ENCODE results near the gene SHQ1. TPM values are rescaled to one million over a fixed set of nuclear protein-coding genes. Genes with fewer than 3 reads are reported as not detected.

Gene SHQ1
- total and polyA plus RNA-seq, 9 donors, result 6.6 to 30.0 (median 14.8) TPM

DNA sequence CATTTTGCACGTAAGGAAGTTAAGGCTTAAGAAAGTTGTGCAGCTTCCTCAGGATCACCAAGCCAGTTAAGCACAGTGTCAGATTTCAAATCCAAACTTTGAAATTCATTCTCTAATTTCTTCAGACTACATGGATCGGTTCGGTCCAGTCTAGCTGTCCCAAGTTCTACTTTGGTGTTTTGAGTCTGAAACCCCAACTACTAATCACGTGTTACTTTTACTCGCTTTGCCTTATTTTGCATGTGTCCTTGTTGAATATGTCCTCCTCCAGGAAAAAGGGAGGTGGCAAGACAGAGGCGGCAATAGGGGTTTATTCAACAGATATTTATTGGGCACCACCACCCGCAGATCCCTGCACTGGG, 39.1 kb upstream of the SHQ1 start:
- intact Hi-C loops (cut with DNase I), result loop anchor here in 1 of 4 donors (5.0 kb wide), 1 partner anchor 50 kb away; no protein-coding TSS in a partner anchor
- Histone ChIP-seq H3K4me3 (peak overlapping the region; percentile 34), H3K27me3 (no peaks in the 10 kb centered on the region), H3K9me3 (no peaks in the 10 kb centered on the region), H3K36me3 (no peaks in the 10 kb centered on the region), H3K4me1 (ENCODE audit: insufficient read depth) (peaks cover 8% of the 10 kb centered on the region), H3K27ac (peak overlapping the region; percentile 63 to 80)
- 1% methylated on average over 7 of the region's 7 CpGs for WGBS, 3 donors
- TF ChIP-seq, protein P1, sequence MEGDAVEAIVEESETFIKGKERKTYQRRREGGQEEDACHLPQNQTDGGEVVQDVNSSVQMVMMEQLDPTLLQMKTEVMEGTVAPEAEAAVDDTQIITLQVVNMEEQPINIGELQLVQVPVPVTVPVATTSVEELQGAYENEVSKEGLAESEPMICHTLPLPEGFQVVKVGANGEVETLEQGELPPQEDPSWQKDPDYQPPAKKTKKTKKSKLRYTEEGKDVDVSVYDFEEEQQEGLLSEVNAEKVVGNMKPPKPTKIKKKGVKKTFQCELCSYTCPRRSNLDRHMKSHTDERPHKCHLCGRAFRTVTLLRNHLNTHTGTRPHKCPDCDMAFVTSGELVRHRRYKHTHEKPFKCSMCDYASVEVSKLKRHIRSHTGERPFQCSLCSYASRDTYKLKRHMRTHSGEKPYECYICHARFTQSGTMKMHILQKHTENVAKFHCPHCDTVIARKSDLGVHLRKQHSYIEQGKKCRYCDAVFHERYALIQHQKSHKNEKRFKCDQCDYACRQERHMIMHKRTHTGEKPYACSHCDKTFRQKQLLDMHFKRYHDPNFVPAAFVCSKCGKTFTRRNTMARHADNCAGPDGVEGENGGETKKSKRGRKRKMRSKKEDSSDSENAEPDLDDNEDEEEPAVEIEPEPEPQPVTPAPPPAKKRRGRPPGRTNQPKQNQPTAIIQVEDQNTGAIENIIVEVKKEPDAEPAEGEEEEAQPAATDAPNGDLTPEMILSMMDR (IDR thresholded peaks at IDR 0.05), result no peak
- TF ChIP-seq POLR2A (IDR thresholded peaks at IDR 0.05), result no peak
- TF ChIP-seq EP300 (IDR thresholded peaks at IDR 0.05), result no peak
- no peak for DNase-seq

DNA sequence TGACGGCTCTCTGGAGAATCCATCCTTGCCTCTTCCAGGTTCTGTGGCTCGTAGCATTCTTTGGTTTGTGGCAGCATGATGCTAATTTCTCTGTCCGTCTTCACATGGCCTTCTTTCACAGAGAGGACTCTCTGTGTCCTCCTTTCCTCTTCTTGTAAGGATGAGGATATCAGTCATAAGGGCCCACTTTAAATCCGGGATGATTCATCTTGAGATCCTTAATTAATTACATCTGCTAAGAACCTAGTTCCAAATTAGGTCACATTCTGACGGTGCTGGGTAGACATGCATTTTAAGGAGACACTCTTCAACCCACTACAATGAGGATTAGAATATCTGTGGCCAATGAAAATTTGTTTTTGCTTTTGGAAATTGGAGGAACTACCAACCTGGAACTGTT, 23.9 kb upstream of the SHQ1 start:
- Histone ChIP-seq H3K36me3 (no peaks in the 10 kb centered on the region), H3K27me3 (no peaks in the 10 kb centered on the region), H3K4me1 (ENCODE audit: insufficient read depth) (no peaks in the 10 kb centered on the region), H3K27ac (no peak overlapping the region), H3K9me3 (no peaks in the 10 kb centered on the region), H3K4me3 (no peak overlapping the region)
- WGBS, 3 donors, result 61 to 77% (median 73%) methylated on average over 5 of the region's 5 CpGs
- no peak for DNase-seq
- intact Hi-C loops (cut with DNase I), result no loop called here
- TF ChIP-seq EP300 (IDR thresholded peaks at IDR 0.05) (no peak), POLR2A (IDR thresholded peaks at IDR 0.05) (no peak)
- TF ChIP-seq, protein P1 (IDR thresholded peaks at IDR 0.05), result no peak

DNA sequence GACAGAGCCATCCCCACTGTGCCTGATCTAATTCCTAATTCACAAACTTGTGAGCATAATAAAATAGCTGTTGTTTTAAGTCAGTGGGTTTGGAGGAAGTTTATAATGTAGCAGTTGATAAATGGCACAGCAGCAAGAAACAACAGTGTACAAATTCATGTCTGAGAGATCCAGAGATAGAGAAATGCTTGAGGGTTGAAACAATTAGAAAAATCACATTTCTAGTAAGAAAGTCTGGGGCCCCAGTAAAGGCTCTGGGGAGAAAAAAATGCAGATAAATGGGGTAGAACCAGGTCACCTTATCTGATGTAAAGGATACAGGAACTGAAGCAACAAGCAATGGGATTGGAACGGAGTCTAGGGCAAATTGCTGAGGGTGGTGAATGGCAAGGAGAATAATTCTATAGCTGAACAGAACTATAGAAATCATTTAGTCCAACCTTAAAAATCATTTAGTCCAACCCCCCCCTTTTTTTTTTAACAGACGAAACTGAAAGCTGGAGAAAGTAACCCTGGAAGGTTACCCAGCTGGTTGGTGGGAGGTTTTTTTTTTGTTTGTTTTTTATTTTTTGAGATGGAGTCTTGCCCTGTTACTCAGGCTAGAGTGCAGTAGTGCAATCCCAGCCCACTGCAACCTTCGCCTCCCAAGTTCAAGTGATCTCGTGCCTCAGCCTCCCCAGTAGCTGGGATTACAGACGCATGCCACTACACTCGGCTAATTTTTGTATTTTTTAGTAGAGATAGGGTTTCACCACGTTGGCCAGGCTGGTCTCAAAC, 14.3 kb upstream of the SHQ1 start:
- intact Hi-C loops (cut with DNase I), result no loop called here
- no peak overlapping the region for H3K27ac ChIP-seq
- 39 to 57% (median 43%) methylated on average over 7 of the region's 7 CpGs for WGBS, 3 donors

DNA sequence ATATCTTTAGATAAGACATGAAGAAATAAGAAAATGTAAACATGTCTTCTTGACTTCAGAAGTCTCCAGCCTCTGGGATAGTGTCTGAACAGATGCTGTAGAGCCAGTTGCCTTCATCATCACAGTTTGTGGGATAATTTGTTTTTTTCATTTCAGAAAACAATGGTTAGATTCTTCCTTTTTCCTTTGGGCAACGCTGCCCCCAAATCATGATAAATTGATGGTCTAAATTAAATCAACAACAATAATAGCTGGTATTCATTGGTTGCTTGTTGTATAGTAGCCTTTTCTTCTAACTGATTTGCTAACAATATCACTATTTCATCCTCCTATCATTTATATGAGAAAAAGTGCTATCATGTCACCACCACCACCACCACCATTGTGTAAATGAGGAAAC, 12.6 kb upstream of the SHQ1 start:
- H3K4me3 ChIP-seq, result no peak overlapping the region
- no peak overlapping the region for H3K27ac ChIP-seq
- DNase-seq, result no peak
- no peaks in the 10 kb centered on the region for H3K9me3 ChIP-seq
- no peaks in the 10 kb centered on the region for H3K36me3 ChIP-seq
- 70 to 79% (median 76%) methylated on average over 1 of the region's 1 CpG for WGBS, 3 donors
- TF ChIP-seq POLR2A (IDR thresholded peaks at IDR 0.05) (no peak), EP300 (IDR thresholded peaks at IDR 0.05) (no peak)
- TF ChIP-seq, protein P1 (IDR thresholded peaks at IDR 0.05), result no peak
- H3K4me1 ChIP-seq (ENCODE audit: insufficient read depth), result no peaks in the 10 kb centered on the region
- intact Hi-C loops (cut with DNase I), result no loop called here
- H3K27me3 ChIP-seq, result no peaks in the 10 kb centered on the region

More for the DNA sequence above, 14.3 kb upstream of the SHQ1 start:
- H3K4me3 ChIP-seq, result no peak overlapping the region
- TF ChIP-seq POLR2A (IDR thresholded peaks at IDR 0.05) (no peak), EP300 (IDR thresholded peaks at IDR 0.05) (no peak)
- TF ChIP-seq, protein P1 (IDR thresholded peaks at IDR 0.05), result no peak
- H3K27me3 ChIP-seq, result no peaks in the 10 kb centered on the region
- no peak for DNase-seq
- H3K4me1 ChIP-seq (ENCODE audit: insufficient read depth), result no peaks in the 10 kb centered on the region
- H3K9me3 ChIP-seq, result no peaks in the 10 kb centered on the region
- no peaks in the 10 kb centered on the region for H3K36me3 ChIP-seq
